Activated CD4-positive, alpha-beta T cell treated with anti-CD3 and anti-CD28 coated beads for 36 hours (primary cell): ENCODE measurements around the gene SERTAD3. TPM values are rescaled to one million over a fixed set of nuclear protein-coding genes. Genes with fewer than 3 reads are reported as not detected.

ENCODE experiments used
- ATAC-seq: fragments of 200-7000 bp; cut with Tn5 transposase; one replicate; pipeline ENCODE4 v1.10.0; 2021; ENCODE audit warnings: mild to moderate bottlenecking, moderate library complexity
- CTCF ChIA-PET: fragments of 350-600 bp; sonication (Branson Sonifier 250); formaldehyde crosslinking; loops from one replicate; lab custom pipeline; 2021; ENCODE audit warnings: antibody characterized with exemption; lab: Charles Lee
- POLR2A ChIA-PET: fragments of 350-600 bp; sonication (Branson Sonifier 250); formaldehyde crosslinking; loops from one replicate; lab custom pipeline; 2021; ENCODE audit warnings: antibody characterized with exemption, inconsistent platforms; lab: Charles Lee
- DNase-seq: peaks from one replicate; pipeline ENCODE4 v3.0.0-alpha.2; 2020
- H3K27ac Mint-ChIP-seq: one replicate; pipeline ENCODE4 v1.8.0; 2021; ENCODE audit warnings: mixed read lengths
- H3K27me3 Mint-ChIP-seq: one replicate; pipeline ENCODE4 v1.8.0; 2021; ENCODE audit warnings: mixed read lengths
- H3K36me3 Mint-ChIP-seq: one replicate; pipeline ENCODE4 v1.8.0; 2021; ENCODE audit warnings: low read depth, mixed read lengths
- H3K4me1 Mint-ChIP-seq: one replicate; pipeline ENCODE4 v1.8.0; 2021; ENCODE audit warnings: mixed read lengths
- H3K4me3 Mint-ChIP-seq: one replicate; pipeline ENCODE4 v1.8.0; 2021; ENCODE audit warnings: mild to moderate bottlenecking, moderate library complexity, mixed read lengths
- H3K9me3 Mint-ChIP-seq: one replicate; pipeline ENCODE4 v1.8.0; 2021; ENCODE audit warnings: low read depth, mixed read lengths
- intact Hi-C, 2 experiments: fragments of 100-400 bp; cut with DNase I in 1 of 2; cut with micrococcal nuclease in 1 of 2; formaldehyde crosslinking; loops; one replicate each; pipeline versions ENCODE4 v1.14.2 to v1.15.1; 2022 to 2024; cut with DNase I, micrococcal nuclease
- total RNA-seq, 2 experiments: library from RNA; stranded (reverse); gene quantifications; one replicate each; pipeline ENCODE4 v1.2.3, GENCODE V29; 2021

SERTAD3 gene
- total RNA-seq, 2 experiments from 2014 or later = 8.4 to 12.0 TPM

- Mint-ChIP-seq H3K27me3 (no peaks in the 10 kb centered on the region), H3K36me3 (peaks cover 20% of the 10 kb centered on the region), H3K27ac (peak within 1 kb of the TSS; percentile 96), H3K4me1 (peaks cover 20% of the 10 kb centered on the region), H3K4me3 (peak within 1 kb of the TSS; percentile 89), H3K9me3 (no peaks in the 10 kb centered on the region)
- CTCF ChIA-PET = interaction anchor here (0.6 to 1.7 kb wide), 9 partner anchors 9 to 369 kb away, joined by 3 to 13 read pairs (median 4); no protein-coding TSS in a partner anchor
- DNase-seq = peak; percentile 100
- intact Hi-C loops = loop anchor here (1.0 to 5.0 kb wide), 14 partner anchors 18 to 837 kb away; partner anchors contain the start of genes AKT2 (in 1 of the 2), BLVRB (in 1 of the 2), C19orf47 (in 1 of the 2) and COQ8B (in 1 of the 2)
- ATAC-seq = peak; percentile 91
- POLR2A ChIA-PET = interaction anchor here (0.6 to 1.3 kb wide), 9 partner anchors 9 to 455 kb away, joined by 3 to 9 read pairs (median 4); partner anchors contain the start of genes BLVRB and PSMC4
Measured at GRCh38 chr19:40425450-40426287, 18.5 kb downstream of the SERTAD3 start, which contains the start of gene SERTAD1. Gene SERTAD1, minus strand, starts transcription at chr19:40425992. Its CDS starts 2,446 bp downstream, at chr19:40423546.

- Mint-ChIP-seq H3K9me3 (no peaks in the 10 kb centered on the region), H3K27ac (peak overlapping the region; percentile 96), H3K4me3 (peak overlapping the region; percentile 89), H3K27me3 (no peaks in the 10 kb centered on the region), H3K36me3 (peaks cover 20% of the 10 kb centered on the region), H3K4me1 (peaks cover 20% of the 10 kb centered on the region)
- ChIA-PET CTCF (interaction anchor here (0.5 to 2.6 kb wide), 5 partner anchors 15 to 378 kb away, joined by 3 to 14 read pairs (median 4); partner anchors contain the start of gene BLVRB), POLR2A (interaction anchor here (0.6 kb wide), 1 partner anchor 10 kb away, joined by 4 read pairs; no protein-coding TSS in a partner anchor)
- ATAC-seq (no peak), DNase-seq (peak; percentile 38)
- intact Hi-C loops = loop anchor here (1.0 to 5.0 kb wide), 13 partner anchors 18 to 837 kb away; partner anchors contain the start of genes AKT2 (in 1 of the 2), BLVRB (in 1 of the 2), C19orf47 (in 1 of the 2) and COQ8B (in 1 of the 2)
Measured at GRCh38 chr19:40424637-40425449, 19.3 kb downstream of the SERTAD3 start.

- peaks cover 22% of the 10 kb centered on the region for H3K4me1 Mint-ChIP-seq
- peak overlapping the region; percentile 89 for H3K4me3 Mint-ChIP-seq
- DNase-seq (no peak), ATAC-seq (no peak)
- peaks cover 20% of the 10 kb centered on the region for H3K36me3 Mint-ChIP-seq
- ChIA-PET POLR2A (interaction anchor here (1.3 kb wide), 1 partner anchor 11 kb away, joined by 3 read pairs; no protein-coding TSS in a partner anchor), CTCF (interaction anchor here (0.8 to 2.6 kb wide), 3 partner anchors 16 to 40 kb away, joined by 3 to 14 read pairs (median 4); partner anchors contain the start of gene BLVRB)
- peak overlapping the region; percentile 84 for H3K27ac Mint-ChIP-seq
- no peaks in the 10 kb centered on the region for H3K9me3 Mint-ChIP-seq
- H3K27me3 Mint-ChIP-seq = no peaks in the 10 kb centered on the region
- intact Hi-C loops = loop anchor here in 1 of 2 experiments (2.0 kb wide), 2 partner anchors 119 to 181 kb away; no protein-coding TSS in a partner anchor
Measured at GRCh38 chr19:40423938-40424337, 20.2 kb downstream of the SERTAD3 start.

- DNase-seq = no peak
- Mint-ChIP-seq H3K4me3 (peak overlapping the region; percentile 76), H3K4me1 (peaks cover 22% of the 10 kb centered on the region), H3K36me3 (peaks cover 20% of the 10 kb centered on the region), H3K27ac (peak overlapping the region; percentile 90), H3K9me3 (no peaks in the 10 kb centered on the region), H3K27me3 (no peaks in the 10 kb centered on the region)
- intact Hi-C loops = no loop called here
- no peak for ATAC-seq
- POLR2A ChIA-PET = interaction anchor here (1.3 kb wide), 1 partner anchor 12 kb away, joined by 3 read pairs; no protein-coding TSS in a partner anchor
- CTCF ChIA-PET = interaction anchor here (0.7 to 2.6 kb wide), 4 partner anchors 9 to 144 kb away, joined by 3 to 14 read pairs (median 4); partner anchors contain the start of gene BLVRB
Measured at GRCh38 chr19:40422748-40423566, 21.2 kb downstream of the SERTAD3 start.

- peaks cover 28% of the 10 kb centered on the region for H3K4me1 Mint-ChIP-seq
- no peak for DNase-seq
- H3K27ac Mint-ChIP-seq = peak overlapping the region; percentile 90
- no peak for ATAC-seq
- ChIA-PET POLR2A (interaction anchor here (0.5 to 1.7 kb wide), 2 partner anchors 19 to 333 kb away, joined by 4 to 7 read pairs; no protein-coding TSS in a partner anchor), CTCF (interaction anchor here (1.2 to 2.6 kb wide), 2 partner anchors 10 to 42 kb away, joined by 4 to 14 read pairs; partner anchors contain the start of gene BLVRB)
- intact Hi-C loops = loop anchor here (1.0 to 2.0 kb wide), 8 partner anchors 17 to 329 kb away; partner anchors contain the start of genes ACTMAP (in 1 of the 2), BLVRB (in 1 of the 2), C19orf47 (in 1 of the 2) and PLD3 (in 1 of the 2)
- no peaks in the 10 kb centered on the region for H3K27me3 Mint-ChIP-seq
- peaks cover 20% of the 10 kb centered on the region for H3K36me3 Mint-ChIP-seq
- no peaks in the 10 kb centered on the region for H3K9me3 Mint-ChIP-seq
- peak overlapping the region; percentile 76 for H3K4me3 Mint-ChIP-seq
Measured at GRCh38 chr19:40421993-40422747, 22.0 kb downstream of the SERTAD3 start.

GRCh38 chr19:40420766-40421765 is 23.1 kb downstream of the SERTAD3 start:
- ChIA-PET POLR2A (interaction anchor here (0.5 to 1.7 kb wide), 7 partner anchors 17 to 843 kb away, joined by 3 to 7 read pairs (median 3); partner anchors contain the start of gene BLVRB), CTCF (interaction anchor here (0.5 to 1.3 kb wide), 21 partner anchors 10 to 150 kb away, joined by 3 to 11 read pairs (median 4); partner anchors contain the start of genes BLVRB and SERTAD3)
- Mint-ChIP-seq H3K27ac (peak overlapping the region; percentile 90), H3K4me3 (peak overlapping the region; percentile 76), H3K9me3 (no peaks in the 10 kb centered on the region), H3K36me3 (peaks cover 20% of the 10 kb centered on the region), H3K4me1 (peaks cover 28% of the 10 kb centered on the region), H3K27me3 (no peaks in the 10 kb centered on the region)
- DNase-seq (peak; percentile 84), ATAC-seq (peak; percentile 39)
- intact Hi-C loops = loop anchor here (1.0 to 2.0 kb wide), 8 partner anchors 16 to 330 kb away; partner anchors contain the start of genes ACTMAP (in 1 of the 2), BLVRB (in 1 of the 2), C19orf47 (in 1 of the 2) and PLD3 (in 1 of the 2)

GRCh38 chr19:40420451-40420765 is 23.7 kb downstream of the SERTAD3 start:
- ATAC-seq (no peak), DNase-seq (no peak)
- peak overlapping the region; percentile 83 for H3K27ac Mint-ChIP-seq
- H3K9me3 Mint-ChIP-seq = no peaks in the 10 kb centered on the region
- ChIA-PET CTCF (interaction anchor here (0.6 to 1.3 kb wide), 19 partner anchors 11 to 507 kb away, joined by 3 to 11 read pairs (median 4); partner anchors contain the start of genes BLVRB and SERTAD3), POLR2A (interaction anchor here (0.5 to 1.7 kb wide), 5 partner anchors 17 to 195 kb away, joined by 3 to 7 read pairs (median 3); partner anchors contain the start of gene BLVRB)
- peak overlapping the region; percentile 76 for H3K4me3 Mint-ChIP-seq
- intact Hi-C loops = loop anchor here (2.0 kb wide), 4 partner anchors 16 to 330 kb away; partner anchors contain the start of genes ACTMAP (in 1 of the 2) and SNRPA (in 1 of the 2)
- peaks cover 24% of the 10 kb centered on the region for H3K4me1 Mint-ChIP-seq
- no peaks in the 10 kb centered on the region for H3K27me3 Mint-ChIP-seq
- peaks cover 20% of the 10 kb centered on the region for H3K36me3 Mint-ChIP-seq

GRCh38 chr19:40419780-40420179 is 24.4 kb downstream of the SERTAD3 start:
- no peak for DNase-seq
- ChIA-PET POLR2A (interaction anchor here (1.1 kb wide), 1 partner anchor 46 kb away, joined by 7 read pairs; the partner anchor contains the start of gene BLVRB), CTCF (interaction anchor here (0.7 to 1.3 kb wide), 6 partner anchors 24 to 508 kb away, joined by 3 to 11 read pairs (median 5); partner anchors contain the start of gene SERTAD3)
- no peak for ATAC-seq
- Mint-ChIP-seq H3K27me3 (no peaks in the 10 kb centered on the region), H3K27ac (peak overlapping the region; percentile 59), H3K4me1 (peaks cover 24% of the 10 kb centered on the region), H3K36me3 (peaks cover 18% of the 10 kb centered on the region), H3K4me3 (peak overlapping the region; percentile 47), H3K9me3 (no peaks in the 10 kb centered on the region)
- intact Hi-C loops = loop anchor here (2.0 kb wide), 4 partner anchors 15 to 331 kb away; partner anchors contain the start of genes ACTMAP (in 1 of the 2) and SNRPA (in 1 of the 2)
